ENCODE data around the gene POMT2.

Gene POMT2

GRCh38 chr14:77260199-77260598, 60.5 kb downstream of the POMT2 start:
- no peak overlapping the region for H3K4me3 Mint-ChIP-seq
- no peak for ATAC-seq (replicated peaks)
- H3K9me3 Mint-ChIP-seq = no peaks in the 10 kb centered on the region

GRCh38 chr14:77259025-77259715, 61.5 kb downstream of the POMT2 start:
- no peak overlapping the region for H3K27ac Mint-ChIP-seq
- no peaks in the 10 kb centered on the region for H3K36me3 Mint-ChIP-seq
- H3K4me3 Mint-ChIP-seq = no peak overlapping the region
- peaks cover 12 to 15% of the 10 kb centered on the region in 2 donors for H3K27me3 Mint-ChIP-seq
- ATAC-seq (replicated peaks) (no peak), DNase-seq (no peak)
- no peaks in the 10 kb centered on the region for H3K4me1 Mint-ChIP-seq
- no peaks in the 10 kb centered on the region for H3K9me3 Mint-ChIP-seq

More at GRCh38 chr14:77260199-77260598, 60.5 kb downstream of the POMT2 start:
- no peak for DNase-seq
- Mint-ChIP-seq H3K27ac (no peak overlapping the region), H3K4me1 (peaks cover 0 to 4% of the 10 kb centered on the region in 2 donors), H3K36me3 (no peaks in the 10 kb centered on the region), H3K27me3 (peaks cover 12 to 15% of the 10 kb centered on the region in 2 donors)

DNA sequence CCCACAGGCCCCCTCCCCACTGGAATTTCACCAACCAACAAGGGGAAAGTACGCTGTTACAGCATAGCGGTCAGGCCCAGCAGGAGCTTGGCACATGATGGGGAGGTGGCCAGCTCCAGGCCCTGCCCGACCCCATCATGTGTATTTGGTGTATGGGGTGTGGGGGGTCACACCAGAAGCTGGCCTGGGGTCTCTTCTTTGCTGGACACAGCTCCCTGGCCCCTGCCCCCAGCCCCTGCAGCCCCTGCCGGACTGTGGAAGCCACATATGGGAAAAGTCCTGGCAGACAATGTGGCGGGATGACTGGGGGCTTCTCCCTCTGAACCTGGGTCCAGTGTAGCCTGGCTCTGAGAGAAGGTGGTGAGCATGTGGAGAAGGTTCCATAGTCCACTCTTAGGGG, 62.1 kb downstream of the POMT2 start:
- Mint-ChIP-seq H3K4me3 (no peak overlapping the region), H3K36me3 (no peaks in the 10 kb centered on the region), H3K27me3 (peaks cover 12 to 15% of the 10 kb centered on the region in 2 donors), H3K4me1 (no peaks in the 10 kb centered on the region), H3K27ac (no peak overlapping the region), H3K9me3 (no peaks in the 10 kb centered on the region)
- DNase-seq (no peak), ATAC-seq (replicated peaks) (no peak)

GRCh38 chr14:77257700-77258099, 63.0 kb downstream of the POMT2 start:
- DNase-seq (no peak), ATAC-seq (replicated peaks) (no peak)
- H3K27ac Mint-ChIP-seq = no peak overlapping the region
- no peaks in the 10 kb centered on the region for H3K4me1 Mint-ChIP-seq
- no peaks in the 10 kb centered on the region for H3K9me3 Mint-ChIP-seq
- H3K27me3 Mint-ChIP-seq = peaks cover 12 to 15% of the 10 kb centered on the region in 2 donors
- H3K4me3 Mint-ChIP-seq = no peak overlapping the region
- H3K36me3 Mint-ChIP-seq = no peaks in the 10 kb centered on the region

- H3K4me1 Mint-ChIP-seq = no peaks in the 10 kb centered on the region
- peaks cover 12 to 15% of the 10 kb centered on the region in 2 donors for H3K27me3 Mint-ChIP-seq
- no peak for ATAC-seq (replicated peaks)
These were observed 64.0 kb downstream of the POMT2 start for GRCh38 chr14:77256694-77257093.

DNA sequence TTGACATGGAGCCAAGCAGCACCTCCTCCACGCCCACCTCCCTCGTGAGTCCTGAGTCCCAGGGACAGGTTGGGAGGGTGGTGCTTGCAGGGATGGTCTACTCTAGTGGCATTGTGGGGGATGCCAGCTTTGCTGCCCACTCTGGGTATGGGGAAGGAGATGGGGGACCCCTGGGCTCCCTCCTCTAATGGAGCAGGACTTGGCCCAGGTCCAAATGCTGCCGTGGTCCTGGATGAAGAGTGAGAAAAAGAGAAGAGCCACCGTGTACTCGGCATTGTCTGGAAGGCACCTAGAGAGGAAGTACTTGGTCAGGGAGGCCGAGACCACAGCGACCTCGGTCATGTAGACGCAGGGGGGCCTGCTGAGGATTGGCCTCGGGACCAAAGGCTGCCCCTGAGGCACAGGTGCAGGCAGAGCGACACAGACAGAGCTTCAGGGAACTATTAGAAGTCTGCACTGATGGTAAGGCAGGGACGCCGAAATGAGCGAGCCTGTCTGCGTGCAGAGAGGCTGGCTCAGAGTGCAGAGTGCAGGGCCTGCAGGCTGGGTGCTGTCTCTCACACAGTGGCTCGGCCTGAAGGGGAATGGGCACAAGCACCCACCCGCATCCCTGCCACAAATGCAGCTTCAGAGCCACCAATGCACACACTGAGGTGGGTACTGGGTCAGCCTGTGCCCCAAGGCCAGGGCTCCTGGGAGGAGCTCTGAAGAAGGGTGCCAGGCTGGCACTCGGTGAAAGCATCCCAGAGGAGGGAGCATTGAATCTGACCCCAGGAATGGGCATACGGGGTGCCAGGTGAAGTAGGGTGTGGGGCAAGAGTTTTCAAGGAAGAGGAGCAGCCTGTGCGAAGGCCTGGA, 67.1 kb downstream of the POMT2 start:
- DNase-seq (no peak), ATAC-seq (replicated peaks) (no peak)
- Mint-ChIP-seq H3K36me3 (peaks cover 0 to 3% of the 10 kb centered on the region in 2 donors), H3K4me1 (no peaks in the 10 kb centered on the region), H3K9me3 (no peaks in the 10 kb centered on the region), H3K27ac (no peak overlapping the region), H3K27me3 (peaks cover 0 to 4% of the 10 kb centered on the region in 2 donors), H3K4me3 (no peak overlapping the region)

More at GRCh38 chr14:77256694-77257093, 64.0 kb downstream of the POMT2 start:
- no peaks in the 10 kb centered on the region for H3K9me3 Mint-ChIP-seq
- no peak for DNase-seq
- H3K4me3 Mint-ChIP-seq = no peak overlapping the region
- H3K27ac Mint-ChIP-seq = no peak overlapping the region
- H3K36me3 Mint-ChIP-seq = no peaks in the 10 kb centered on the region

DNA sequence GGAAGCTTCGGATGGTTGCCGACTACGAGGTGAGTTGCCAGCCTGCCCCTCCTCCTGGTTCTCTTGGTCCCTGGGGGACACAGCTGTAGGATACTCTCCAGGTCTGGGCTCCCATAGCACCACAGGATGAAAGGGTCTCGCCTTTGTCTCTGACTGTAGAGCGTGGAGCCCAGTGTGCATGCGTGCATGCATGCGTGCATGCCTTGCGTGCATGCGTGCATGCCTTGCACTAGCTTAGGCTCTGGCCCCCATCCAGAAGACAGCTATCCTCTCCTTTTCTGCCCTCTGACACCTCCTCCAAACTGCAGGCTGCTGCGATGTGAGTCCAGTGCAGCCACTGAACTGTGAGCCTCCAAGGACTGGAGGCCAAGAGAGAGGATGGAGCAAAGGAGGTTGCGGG, 68.8 kb downstream of the POMT2 start:
- peaks cover 3% of the 10 kb centered on the region in 2 donors for H3K36me3 Mint-ChIP-seq
- peaks cover 0 to 4% of the 10 kb centered on the region in 2 donors for H3K27me3 Mint-ChIP-seq
- H3K4me1 Mint-ChIP-seq = no peaks in the 10 kb centered on the region
- ATAC-seq (replicated peaks) (no peak), DNase-seq (no peak)
- no peaks in the 10 kb centered on the region for H3K9me3 Mint-ChIP-seq
- no peak overlapping the region for H3K4me3 Mint-ChIP-seq
- no peak overlapping the region for H3K27ac Mint-ChIP-seq

DNA sequence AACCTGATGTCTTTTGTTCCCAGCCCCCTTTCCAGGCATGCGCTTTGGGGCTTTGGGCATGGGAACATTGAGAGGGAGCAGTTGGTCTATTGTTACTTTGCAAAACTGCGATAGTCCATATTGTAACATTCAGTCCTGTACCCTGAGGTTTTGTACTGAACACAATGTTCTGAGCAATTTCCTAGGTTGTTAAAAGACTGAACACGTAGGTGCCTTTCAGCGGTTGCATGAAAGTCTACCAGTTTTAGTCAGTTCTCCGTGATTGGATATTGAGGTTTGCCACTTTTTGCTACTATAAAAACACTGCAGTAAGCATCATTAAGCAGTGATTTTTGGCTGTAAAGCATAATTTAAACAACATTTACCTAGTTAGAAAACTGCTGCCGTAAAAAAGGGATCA, 69.8 kb downstream of the POMT2 start:
- ATAC-seq (replicated peaks) (no peak), DNase-seq (no peak)
- no peak overlapping the region for H3K27ac Mint-ChIP-seq
- no peak overlapping the region for H3K4me3 Mint-ChIP-seq
- no peaks in the 10 kb centered on the region for H3K27me3 Mint-ChIP-seq
- peaks cover 3 to 6% of the 10 kb centered on the region in 2 donors for H3K36me3 Mint-ChIP-seq
- H3K9me3 Mint-ChIP-seq = no peaks in the 10 kb centered on the region
- peaks cover 0 to 3% of the 10 kb centered on the region in 2 donors for H3K4me1 Mint-ChIP-seq

- Mint-ChIP-seq H3K9me3 (no peaks in the 10 kb centered on the region), H3K27ac (no peak overlapping the region), H3K36me3 (peaks cover 3 to 6% of the 10 kb centered on the region in 2 donors), H3K27me3 (no peaks in the 10 kb centered on the region), H3K4me3 (no peak overlapping the region), H3K4me1 (peaks cover 9% of the 10 kb centered on the region in 2 donors)
- DNase-seq (no peak), ATAC-seq (replicated peaks) (no peak)
These were observed 71.4 kb downstream of the POMT2 start for GRCh38 chr14:77249286-77249685.

DNA sequence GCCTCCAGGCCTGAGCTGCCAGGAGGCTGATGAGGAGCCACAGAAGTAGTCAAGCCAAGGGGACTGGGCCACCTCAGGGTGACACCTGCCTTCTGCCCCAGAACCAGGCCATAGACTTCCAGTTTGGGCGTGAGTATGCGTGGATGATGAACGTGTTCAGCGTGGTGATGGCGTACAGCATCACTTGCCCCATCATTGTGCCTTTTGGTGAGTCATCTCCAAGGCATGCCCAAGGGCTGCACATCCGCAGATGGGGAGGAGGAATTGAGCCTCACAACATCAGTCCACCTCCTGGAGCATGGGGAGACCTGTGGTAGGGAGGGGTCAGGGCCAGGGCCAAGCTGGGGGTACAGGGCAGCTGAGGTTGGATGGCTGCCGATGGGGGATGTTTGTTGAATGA, 72.0 kb downstream of the POMT2 start:
- Mint-ChIP-seq H3K36me3 (peaks cover 3 to 6% of the 10 kb centered on the region in 2 donors), H3K27me3 (no peaks in the 10 kb centered on the region), H3K4me1 (peaks cover 15% of the 10 kb centered on the region in 2 donors), H3K4me3 (no peak overlapping the region), H3K9me3 (no peaks in the 10 kb centered on the region), H3K27ac (no peak overlapping the region)
- ATAC-seq (replicated peaks) (no peak), DNase-seq (no peak)

- ATAC-seq (replicated peaks) (no peak), DNase-seq (no peak)
- H3K9me3 Mint-ChIP-seq = no peaks in the 10 kb centered on the region
These were observed 73.9 kb downstream of the POMT2 start for GRCh38 chr14:77246784-77247183.

DNA sequence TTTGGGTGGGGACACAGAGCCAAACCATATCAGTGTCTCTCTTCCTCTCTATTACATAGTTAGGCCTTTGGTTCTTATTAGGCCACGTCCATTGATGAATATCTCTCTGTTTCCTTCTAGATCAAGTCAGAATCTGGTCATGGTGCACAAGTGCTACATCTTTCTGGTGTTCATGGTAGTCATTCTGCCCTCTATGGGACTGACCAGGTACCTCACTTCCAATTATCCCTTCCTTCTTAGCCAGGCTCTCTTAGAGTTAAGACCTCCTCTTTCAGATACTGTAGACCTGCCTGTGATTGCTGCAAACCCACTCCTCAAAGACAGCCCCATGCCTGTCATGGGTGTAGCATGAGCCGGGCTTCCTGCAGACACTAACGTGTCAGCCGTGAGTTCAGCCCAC, 74.9 kb downstream of the POMT2 start:
- Mint-ChIP-seq H3K36me3 (peaks cover 3 to 6% of the 10 kb centered on the region in 2 donors), H3K4me3 (no peak overlapping the region), H3K4me1 (peaks cover 30 to 43% of the 10 kb centered on the region in 2 donors), H3K9me3 (no peaks in the 10 kb centered on the region), H3K27me3 (no peaks in the 10 kb centered on the region), H3K27ac (no peak overlapping the region)
- DNase-seq (no peak), ATAC-seq (replicated peaks) (no peak)

More at GRCh38 chr14:77246784-77247183, 73.9 kb downstream of the POMT2 start:
- H3K4me1 Mint-ChIP-seq = peaks cover 28 to 34% of the 10 kb centered on the region in 2 donors
- no peak overlapping the region for H3K27ac Mint-ChIP-seq
- H3K36me3 Mint-ChIP-seq = peaks cover 3 to 6% of the 10 kb centered on the region in 2 donors
- no peak overlapping the region for H3K4me3 Mint-ChIP-seq
- H3K27me3 Mint-ChIP-seq = no peaks in the 10 kb centered on the region

DNA sequence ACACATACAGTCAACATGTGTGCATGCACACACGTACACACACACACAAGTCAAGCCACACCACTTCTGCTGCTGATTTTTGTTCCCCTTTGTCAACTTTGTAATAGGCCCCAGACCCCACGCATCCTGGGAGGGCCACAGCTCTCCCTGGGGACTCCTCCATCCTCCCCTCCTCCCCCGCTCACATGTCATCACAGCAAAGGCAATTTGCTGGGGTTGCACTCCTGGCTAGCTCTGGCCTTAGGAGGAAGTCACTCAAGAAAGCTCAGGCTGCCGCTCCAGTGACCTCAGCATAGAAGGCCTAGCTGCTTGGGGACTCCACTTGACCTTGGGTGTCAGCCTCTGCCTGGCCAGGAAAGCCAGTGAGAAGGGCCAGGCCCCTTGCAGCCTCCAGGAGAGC, 76.8 kb downstream of the POMT2 start:
- DNase-seq = peak; percentile 80
- Mint-ChIP-seq H3K4me3 (peak overlapping the region in 1 of 2 donors; percentile 2), H3K27ac (peak overlapping the region; percentile 32), H3K9me3 (no peaks in the 10 kb centered on the region), H3K4me1 (peaks cover 32 to 43% of the 10 kb centered on the region in 2 donors), H3K36me3 (peaks cover 3% of the 10 kb centered on the region in 2 donors), H3K27me3 (no peaks in the 10 kb centered on the region)
- peak; percentile 93 to 94 for ATAC-seq (replicated peaks)

DNA sequence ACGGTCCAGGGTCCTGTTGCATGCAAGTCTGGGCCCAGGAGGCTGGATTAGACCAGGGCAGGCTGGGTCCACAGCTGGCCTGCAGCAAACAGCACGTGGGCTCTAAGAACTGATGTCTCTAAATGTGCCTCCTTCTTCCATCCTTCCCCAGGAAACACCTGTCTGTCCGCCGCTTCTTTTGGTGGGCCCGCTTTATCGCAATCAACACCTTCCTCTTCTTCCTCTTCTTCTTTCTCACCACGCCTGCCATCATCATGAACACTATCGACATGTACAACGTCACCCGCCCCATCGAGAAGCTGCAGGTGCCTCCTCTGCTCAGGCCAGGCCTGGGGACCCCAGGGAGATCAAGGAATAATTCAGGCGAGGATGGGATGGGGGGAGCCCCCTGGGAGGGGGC, 77.9 kb downstream of the POMT2 start:
- Mint-ChIP-seq H3K36me3 (peaks cover 0 to 3% of the 10 kb centered on the region in 2 donors), H3K27me3 (no peaks in the 10 kb centered on the region), H3K27ac (no peak overlapping the region), H3K4me3 (peak overlapping the region in 1 of 2 donors; percentile 12), H3K4me1 (peaks cover 32 to 43% of the 10 kb centered on the region in 2 donors), H3K9me3 (no peaks in the 10 kb centered on the region)
- no peak for ATAC-seq (replicated peaks)
- no peak for DNase-seq
